Testis (tissue), 2 donors: ENCODE results near the gene CCNY.

Experiments used
- POLR2A ChIP-seq: fragments of 450-650 bp; IDR thresholded peaks from one replicate; pipeline ENCODE4 v1.6.1; 2017; ENCODE audit warnings: antibody characterized with exemption, mild to moderate bottlenecking, moderate library complexity
- TF ChIP-seq, protein P1 (sequence below), 3 experiments: fragments of 450-650 bp in 2 of 3; fragments of 200-600 bp in 1 of 3; sonication (generic) in 1 of 3; IDR thresholded peaks; one replicate each; pipeline ENCODE4 v1.5.1; 2016 to 2019; ENCODE audit warnings: antibody characterized with exemption in 3 of 3, mild to moderate bottlenecking in 2 of 3, moderate library complexity in 1 of 3

DNA sequence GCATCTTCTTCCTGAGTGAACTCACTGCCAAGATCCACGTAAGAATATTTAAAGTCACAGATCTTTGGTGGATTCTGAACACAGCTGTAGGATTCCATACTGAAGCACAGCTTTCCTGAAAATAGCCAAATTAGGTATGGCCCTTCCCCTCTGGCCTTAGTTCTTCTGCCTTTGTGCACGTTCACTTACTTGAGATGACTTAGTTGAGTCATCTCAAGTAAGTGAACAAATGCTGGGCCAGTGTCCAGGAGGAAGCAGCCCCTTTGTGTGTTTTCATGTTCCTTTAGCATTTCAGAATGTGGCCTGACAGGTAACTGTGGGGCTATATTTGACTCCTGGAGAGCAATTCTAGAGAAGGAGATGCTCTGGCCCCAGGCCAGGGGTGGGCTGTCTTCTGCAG lies 51.5 kb downstream of the CCNY start:
- TF ChIP-seq, protein P1, sequence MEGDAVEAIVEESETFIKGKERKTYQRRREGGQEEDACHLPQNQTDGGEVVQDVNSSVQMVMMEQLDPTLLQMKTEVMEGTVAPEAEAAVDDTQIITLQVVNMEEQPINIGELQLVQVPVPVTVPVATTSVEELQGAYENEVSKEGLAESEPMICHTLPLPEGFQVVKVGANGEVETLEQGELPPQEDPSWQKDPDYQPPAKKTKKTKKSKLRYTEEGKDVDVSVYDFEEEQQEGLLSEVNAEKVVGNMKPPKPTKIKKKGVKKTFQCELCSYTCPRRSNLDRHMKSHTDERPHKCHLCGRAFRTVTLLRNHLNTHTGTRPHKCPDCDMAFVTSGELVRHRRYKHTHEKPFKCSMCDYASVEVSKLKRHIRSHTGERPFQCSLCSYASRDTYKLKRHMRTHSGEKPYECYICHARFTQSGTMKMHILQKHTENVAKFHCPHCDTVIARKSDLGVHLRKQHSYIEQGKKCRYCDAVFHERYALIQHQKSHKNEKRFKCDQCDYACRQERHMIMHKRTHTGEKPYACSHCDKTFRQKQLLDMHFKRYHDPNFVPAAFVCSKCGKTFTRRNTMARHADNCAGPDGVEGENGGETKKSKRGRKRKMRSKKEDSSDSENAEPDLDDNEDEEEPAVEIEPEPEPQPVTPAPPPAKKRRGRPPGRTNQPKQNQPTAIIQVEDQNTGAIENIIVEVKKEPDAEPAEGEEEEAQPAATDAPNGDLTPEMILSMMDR (IDR thresholded peaks at IDR 0.05) = no peak
- TF ChIP-seq POLR2A = no peak
